ENCODE measurements around the gene ATAT1. TPM values are rescaled to one million over a fixed set of nuclear protein-coding genes. Genes with fewer than 3 reads are reported as not detected.

ATAT1 gene
- total RNA-seq, 1 experiment from 2014 or later: 15.8 TPM

DNA sequence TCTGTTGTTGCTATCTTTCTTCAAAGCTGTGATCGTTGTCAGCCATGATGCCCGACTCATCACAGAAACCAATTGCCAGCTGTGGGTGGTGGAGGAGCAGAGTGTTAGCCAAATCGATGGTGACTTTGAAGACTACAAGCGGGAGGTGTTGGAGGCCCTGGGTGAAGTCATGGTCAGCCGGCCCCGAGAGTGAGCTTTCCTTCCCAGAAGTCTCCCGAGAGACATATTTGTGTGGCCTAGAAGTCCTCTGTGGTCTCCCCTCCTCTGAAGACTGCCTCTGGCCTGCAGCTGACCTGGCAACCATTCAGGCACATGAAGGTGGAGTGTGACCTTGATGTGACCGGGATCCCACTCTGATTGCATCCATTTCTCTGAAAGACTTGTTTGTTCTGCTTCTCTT lies 36.2 kb upstream of the ATAT1 start:
- no peak overlapping the region for H3K4me3 ChIP-seq (ENCODE audit: low read depth in 2 of 2, low read length in 2 of 2)
- intact Hi-C loops (cut with micrococcal nuclease; ENCODE audit: unreplicated experiment) (no loop called here), in situ Hi-C loops (cut with HindIII; ENCODE audit: low pct_unique_long_range_greater_than_20kb, low sequenced_read_pairs) (no loop called here)
- CTCF ChIA-PET: no interaction called here
- no peaks in the 10 kb centered on the region for H3K27me3 ChIP-seq (ENCODE audit: control insufficient read depth, insufficient read depth, low read length)
- no peak for DNase-seq (ENCODE audit: low read depth, low spot score)
- POLR2A ChIA-PET: no interaction called here
- no peaks in the 10 kb centered on the region for H3K4me1 ChIP-seq (ENCODE audit: control insufficient read depth, insufficient read depth, low read length)
- H3K9me3 ChIP-seq (ENCODE audit: control insufficient read depth, insufficient read depth, low read depth, low read length): no peaks in the 10 kb centered on the region
- no peak overlapping the region for H3K27ac ChIP-seq (ENCODE audit: low read length)
- no peak for TF ChIP-seq TCF7L2 (IDR thresholded peaks at IDR 0.05; ENCODE audit: low read depth, low read length)
- no peak for TF ChIP-seq POLR2AphosphoS5 (IDR thresholded peaks at IDR 0.05; ENCODE audit: low read depth, low read length)
- TF ChIP-seq SIN3A (IDR thresholded peaks at IDR 0.05; ENCODE audit: borderline replicate concordance, insufficient read depth, low read depth, low read length): no peak
- TF ChIP-seq, protein P1, sequence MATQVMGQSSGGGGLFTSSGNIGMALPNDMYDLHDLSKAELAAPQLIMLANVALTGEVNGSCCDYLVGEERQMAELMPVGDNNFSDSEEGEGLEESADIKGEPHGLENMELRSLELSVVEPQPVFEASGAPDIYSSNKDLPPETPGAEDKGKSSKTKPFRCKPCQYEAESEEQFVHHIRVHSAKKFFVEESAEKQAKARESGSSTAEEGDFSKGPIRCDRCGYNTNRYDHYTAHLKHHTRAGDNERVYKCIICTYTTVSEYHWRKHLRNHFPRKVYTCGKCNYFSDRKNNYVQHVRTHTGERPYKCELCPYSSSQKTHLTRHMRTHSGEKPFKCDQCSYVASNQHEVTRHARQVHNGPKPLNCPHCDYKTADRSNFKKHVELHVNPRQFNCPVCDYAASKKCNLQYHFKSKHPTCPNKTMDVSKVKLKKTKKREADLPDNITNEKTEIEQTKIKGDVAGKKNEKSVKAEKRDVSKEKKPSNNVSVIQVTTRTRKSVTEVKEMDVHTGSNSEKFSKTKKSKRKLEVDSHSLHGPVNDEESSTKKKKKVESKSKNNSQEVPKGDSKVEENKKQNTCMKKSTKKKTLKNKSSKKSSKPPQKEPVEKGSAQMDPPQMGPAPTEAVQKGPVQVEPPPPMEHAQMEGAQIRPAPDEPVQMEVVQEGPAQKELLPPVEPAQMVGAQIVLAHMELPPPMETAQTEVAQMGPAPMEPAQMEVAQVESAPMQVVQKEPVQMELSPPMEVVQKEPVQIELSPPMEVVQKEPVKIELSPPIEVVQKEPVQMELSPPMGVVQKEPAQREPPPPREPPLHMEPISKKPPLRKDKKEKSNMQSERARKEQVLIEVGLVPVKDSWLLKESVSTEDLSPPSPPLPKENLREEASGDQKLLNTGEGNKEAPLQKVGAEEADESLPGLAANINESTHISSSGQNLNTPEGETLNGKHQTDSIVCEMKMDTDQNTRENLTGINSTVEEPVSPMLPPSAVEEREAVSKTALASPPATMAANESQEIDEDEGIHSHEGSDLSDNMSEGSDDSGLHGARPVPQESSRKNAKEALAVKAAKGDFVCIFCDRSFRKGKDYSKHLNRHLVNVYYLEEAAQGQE (IDR thresholded peaks at IDR 0.05; ENCODE audit: insufficient read depth in 1 of 2, low read depth in 2 of 2, low read length in 1 of 2): no peak
- TF ChIP-seq, protein P2, sequence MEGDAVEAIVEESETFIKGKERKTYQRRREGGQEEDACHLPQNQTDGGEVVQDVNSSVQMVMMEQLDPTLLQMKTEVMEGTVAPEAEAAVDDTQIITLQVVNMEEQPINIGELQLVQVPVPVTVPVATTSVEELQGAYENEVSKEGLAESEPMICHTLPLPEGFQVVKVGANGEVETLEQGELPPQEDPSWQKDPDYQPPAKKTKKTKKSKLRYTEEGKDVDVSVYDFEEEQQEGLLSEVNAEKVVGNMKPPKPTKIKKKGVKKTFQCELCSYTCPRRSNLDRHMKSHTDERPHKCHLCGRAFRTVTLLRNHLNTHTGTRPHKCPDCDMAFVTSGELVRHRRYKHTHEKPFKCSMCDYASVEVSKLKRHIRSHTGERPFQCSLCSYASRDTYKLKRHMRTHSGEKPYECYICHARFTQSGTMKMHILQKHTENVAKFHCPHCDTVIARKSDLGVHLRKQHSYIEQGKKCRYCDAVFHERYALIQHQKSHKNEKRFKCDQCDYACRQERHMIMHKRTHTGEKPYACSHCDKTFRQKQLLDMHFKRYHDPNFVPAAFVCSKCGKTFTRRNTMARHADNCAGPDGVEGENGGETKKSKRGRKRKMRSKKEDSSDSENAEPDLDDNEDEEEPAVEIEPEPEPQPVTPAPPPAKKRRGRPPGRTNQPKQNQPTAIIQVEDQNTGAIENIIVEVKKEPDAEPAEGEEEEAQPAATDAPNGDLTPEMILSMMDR (IDR thresholded peaks at IDR 0.05): no peak
- no TSS peak for BruUV-seq (replicated peaks)
- ATAC-seq: no peak
- peaks cover 19% of the 10 kb centered on the region; the same call in 1 of the 2 replicates for H3K36me3 ChIP-seq (ENCODE audit: control insufficient read depth, insufficient read depth, low read length)

DNA sequence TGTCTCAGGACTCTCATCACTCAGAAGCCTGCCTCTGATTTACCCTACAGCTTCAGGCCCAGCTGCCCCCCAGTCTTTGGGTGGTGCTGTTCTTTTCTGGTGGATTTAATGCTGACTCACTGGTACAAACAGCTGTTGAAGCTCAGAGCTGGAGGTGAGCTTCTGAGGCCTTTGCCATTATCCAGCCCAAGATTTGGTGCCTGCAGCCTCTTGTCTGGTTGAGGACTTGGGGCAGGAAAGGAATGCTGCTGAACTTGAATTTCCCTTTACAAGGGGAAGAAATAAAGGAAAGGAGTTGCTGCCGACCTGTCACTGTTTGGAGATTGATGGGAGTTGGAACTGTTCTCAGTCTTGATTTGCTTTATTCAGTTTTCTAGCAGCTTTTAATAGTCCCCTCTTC lies 35.7 kb upstream of the ATAT1 start:
- TF ChIP-seq POLR2AphosphoS5 (IDR thresholded peaks at IDR 0.05; ENCODE audit: low read depth, low read length): no peak
- TF ChIP-seq, protein P1 (IDR thresholded peaks at IDR 0.05; ENCODE audit: insufficient read depth in 1 of 2, low read depth in 2 of 2, low read length in 1 of 2): no peak
- TF ChIP-seq, protein P2 (IDR thresholded peaks at IDR 0.05): no peak
- no peak for TF ChIP-seq SIN3A (IDR thresholded peaks at IDR 0.05; ENCODE audit: borderline replicate concordance, insufficient read depth, low read depth, low read length)
- no peak for TF ChIP-seq TCF7L2 (IDR thresholded peaks at IDR 0.05; ENCODE audit: low read depth, low read length)
- peaks cover 18% of the 10 kb centered on the region; the same call in 1 of the 2 replicates for H3K36me3 ChIP-seq (ENCODE audit: control insufficient read depth, insufficient read depth, low read length)
- ChIA-PET CTCF (no interaction called here), POLR2A (no interaction called here)
- no peaks in the 10 kb centered on the region for H3K4me1 ChIP-seq (ENCODE audit: control insufficient read depth, insufficient read depth, low read length)
- H3K27ac ChIP-seq (ENCODE audit: low read length): no peak overlapping the region
- H3K9me3 ChIP-seq (ENCODE audit: control insufficient read depth, insufficient read depth, low read depth, low read length): no peaks in the 10 kb centered on the region
- H3K27me3 ChIP-seq (ENCODE audit: control insufficient read depth, insufficient read depth, low read length): no peaks in the 10 kb centered on the region
- DNase-seq (ENCODE audit: low read depth, low spot score) (no peak), ATAC-seq (no peak)
- BruUV-seq (replicated peaks): no TSS peak
- intact Hi-C loops (cut with micrococcal nuclease; ENCODE audit: unreplicated experiment) (no loop called here), in situ Hi-C loops (cut with HindIII; ENCODE audit: low pct_unique_long_range_greater_than_20kb, low sequenced_read_pairs) (no loop called here)
- H3K4me3 ChIP-seq (ENCODE audit: low read depth in 2 of 2, low read length in 2 of 2): no peak overlapping the region

Measured in Panc1 (cell line).